ENCODE data around the gene STK24.

Gene STK24

GRCh38 chr13:98528663-98529064, 48.2 kb downstream of the STK24 start:
- no peak for DNase-seq

- no peak for DNase-seq
Observed at GRCh38 chr13:98527526-98527925, 49.4 kb downstream of the STK24 start.

DNA sequence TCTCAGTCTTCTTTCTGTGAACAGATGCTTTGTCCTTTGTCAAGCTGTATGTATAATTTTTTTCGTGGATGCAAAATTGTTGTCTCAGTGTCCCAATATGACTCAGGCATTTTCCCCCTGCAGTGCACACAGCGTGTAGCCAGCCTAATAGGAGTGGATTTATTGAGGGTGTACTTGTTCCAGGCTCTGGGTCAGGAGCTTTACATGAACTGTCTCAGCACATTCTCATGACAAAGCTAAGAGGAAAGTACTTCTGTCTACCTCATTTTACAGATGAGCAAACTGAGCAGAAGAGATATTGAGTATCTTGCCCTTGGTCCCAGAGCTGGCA, 50.8 kb downstream of the STK24 start:
- no peak for DNase-seq

DNA sequence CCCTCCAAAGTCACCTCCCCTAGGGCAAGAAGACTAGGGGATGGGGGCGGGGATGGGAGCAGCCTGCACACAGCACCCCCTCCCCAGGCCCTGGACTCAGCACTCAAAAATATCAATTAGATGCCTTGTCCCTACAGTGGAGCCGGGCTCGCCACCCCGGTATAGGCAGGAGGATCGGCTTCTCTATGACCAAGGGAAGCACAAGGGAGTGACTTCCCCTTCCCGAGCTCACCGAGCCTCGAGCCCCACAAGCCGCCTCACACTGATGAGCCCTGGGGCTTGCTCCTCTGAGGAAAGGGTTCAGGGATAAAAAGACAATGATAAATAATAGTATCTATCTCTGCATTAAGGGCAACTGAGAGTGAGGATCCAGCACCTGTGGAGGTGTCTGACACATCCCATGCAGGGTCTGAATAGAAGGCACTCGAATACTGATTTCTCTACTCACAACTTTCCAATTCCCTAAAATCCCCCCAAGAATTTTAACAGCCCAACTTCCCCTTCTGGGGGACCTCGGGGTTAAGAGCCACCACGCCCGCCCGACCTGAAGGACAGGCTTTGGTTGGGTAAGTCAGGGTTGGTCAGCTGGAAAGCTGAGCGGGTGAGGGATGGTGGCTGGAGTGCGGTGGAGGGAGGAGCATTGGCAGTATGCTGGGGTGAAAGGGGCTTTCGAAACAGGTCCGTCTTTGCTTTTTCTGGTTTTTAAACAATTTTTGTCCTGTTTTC, 51.3 kb downstream of the STK24 start:
- DNase-seq: no peak

GRCh38 chr13:98524793-98525192, 52.1 kb downstream of the STK24 start:
- DNase-seq: no peak

DNA sequence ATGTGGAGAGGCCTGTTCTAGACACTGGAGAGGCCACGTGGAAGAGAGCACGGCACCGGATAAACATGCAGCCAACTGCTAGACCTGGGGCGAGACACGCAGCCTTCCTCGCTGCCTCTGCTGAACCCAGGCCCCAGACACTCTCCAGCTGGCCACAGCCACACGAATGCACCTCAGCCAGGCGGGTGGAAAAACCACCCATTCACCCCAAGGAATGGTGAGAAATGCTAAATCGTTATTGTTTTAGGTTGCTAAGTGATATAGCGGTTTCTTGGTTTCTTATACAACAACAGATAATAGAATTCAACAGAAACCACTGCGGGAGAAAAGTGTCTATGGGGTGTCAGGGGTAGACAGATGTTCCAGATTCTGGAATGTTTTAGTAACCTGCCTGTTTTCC, 52.5 kb downstream of the STK24 start:
- no peak for DNase-seq

DNA sequence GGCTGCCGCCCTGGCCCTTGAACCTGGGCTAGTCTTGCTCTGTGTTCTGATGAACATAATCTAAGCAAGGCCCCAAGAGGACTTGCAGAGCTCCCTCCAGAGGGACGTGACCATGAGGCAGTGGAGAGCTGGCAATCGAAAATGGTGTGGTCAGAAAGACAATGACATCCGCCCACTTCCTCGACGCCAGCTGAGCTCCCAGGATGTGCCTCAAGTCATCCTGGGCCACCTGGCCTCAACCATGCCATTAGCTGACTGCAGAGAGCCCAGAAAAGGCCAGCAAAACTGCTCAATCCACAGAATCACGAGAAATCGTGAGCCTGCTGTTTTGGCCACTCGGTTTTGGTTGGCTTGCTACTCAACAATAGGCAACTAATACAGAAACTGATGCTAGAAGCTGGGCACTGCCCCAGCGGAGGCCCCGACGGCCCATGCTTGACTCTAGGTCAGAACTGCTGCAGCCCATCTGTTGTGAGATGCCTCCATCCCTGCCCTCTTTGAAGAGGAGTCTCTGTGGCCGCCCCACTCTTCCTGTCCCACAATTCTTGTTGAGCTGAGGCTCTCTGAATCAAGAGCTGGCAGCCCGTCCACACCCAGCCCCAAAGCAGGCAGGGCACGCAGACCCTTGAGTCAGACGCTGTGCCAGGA, 53.3 kb downstream of the STK24 start:
- no peak for DNase-seq

DNA sequence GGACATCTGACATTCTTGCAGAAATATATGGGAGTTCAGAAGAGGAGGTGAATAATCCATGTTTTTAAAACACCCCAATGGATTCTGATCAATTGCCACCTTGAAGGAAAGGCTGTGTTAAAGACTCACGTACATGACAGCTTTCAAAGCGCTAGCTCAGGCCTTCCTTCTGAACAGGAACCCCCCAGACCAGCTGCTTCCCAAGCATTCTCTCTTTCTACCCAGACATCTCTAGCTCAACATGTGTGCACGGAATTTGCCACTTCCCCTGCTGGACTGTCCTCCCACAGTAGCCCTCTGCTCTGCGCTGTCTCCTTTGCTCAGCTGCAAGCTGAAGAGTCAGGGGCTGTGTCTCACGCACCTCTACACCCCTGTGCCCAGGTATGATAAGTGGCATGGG, 54.5 kb downstream of the STK24 start:
- DNase-seq: no peak

DNA sequence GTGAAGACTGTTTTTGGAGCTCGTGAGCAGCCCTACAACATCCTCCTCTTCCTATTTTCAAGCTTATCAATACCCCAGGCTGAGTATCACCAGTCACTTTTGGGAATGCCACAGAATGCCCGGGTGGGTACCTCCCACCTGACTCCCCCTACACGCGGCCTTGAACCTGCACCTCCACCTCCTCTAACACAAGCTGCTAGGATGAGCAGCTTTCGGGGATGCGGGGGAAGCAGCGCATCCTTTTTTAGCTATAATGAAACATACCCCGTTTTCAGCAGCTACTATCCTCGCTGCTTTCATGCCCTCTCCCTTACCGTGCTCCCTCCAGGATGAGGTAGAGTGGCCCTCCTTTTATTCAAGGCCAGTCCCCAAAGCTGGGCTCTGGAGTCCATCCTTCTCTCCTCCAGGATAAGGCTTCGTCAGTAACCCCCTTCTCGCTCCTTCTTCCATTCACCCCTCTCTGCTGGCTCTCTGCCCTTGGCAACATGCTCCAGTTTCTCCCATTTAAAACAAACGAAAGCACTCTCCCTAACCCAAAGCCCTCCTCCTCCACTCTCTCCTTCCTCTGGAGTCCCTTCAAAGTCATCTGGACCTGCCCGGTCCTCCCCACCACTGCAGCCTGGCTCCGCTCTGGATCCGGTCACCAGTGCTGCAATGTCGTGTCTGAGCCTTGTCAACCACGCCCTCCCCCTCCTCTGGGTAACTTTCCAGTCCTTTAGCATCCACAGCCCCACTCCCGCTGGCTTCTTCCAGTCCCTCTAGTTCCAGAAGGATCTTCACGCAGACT, 55.3 kb downstream of the STK24 start:
- DNase-seq: no peak

DNA sequence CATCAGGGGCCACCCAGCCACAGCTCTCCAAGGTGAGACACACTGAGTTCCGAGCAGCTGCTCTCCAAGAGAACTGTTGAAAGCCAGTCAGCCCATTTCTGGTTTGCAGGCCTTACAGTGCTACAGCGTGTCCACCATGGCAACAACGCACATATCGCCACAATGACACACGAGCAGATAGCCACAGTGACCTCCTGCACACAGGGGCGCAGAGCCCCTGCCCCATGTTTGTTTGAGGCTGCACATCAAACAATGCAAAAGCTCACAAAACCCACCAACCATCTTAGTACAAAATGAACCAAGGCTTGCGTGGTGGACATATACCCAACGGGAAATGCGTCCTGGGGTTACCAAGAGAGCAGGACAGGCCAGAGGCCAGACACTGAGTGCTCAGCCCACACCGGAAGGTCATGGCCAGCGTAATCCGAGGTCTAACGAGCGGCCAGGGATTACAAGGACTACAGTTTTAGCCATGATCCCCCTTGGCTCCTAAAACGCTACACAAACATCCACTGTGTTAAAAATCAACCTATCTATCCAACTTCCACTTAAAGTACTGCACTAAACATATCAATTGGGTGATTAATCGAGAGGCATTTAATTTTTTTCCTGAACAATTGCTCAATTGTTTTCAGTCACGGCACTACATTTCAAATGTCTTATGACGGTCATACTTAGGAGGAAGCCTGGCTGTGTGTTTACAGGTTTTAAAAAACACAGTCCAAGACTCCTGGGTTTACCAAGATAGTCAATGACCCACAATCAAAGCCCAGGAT, 56.0 kb downstream of the STK24 start:
- no peak for DNase-seq

GRCh38 chr13:98519976-98520375, 56.9 kb downstream of the STK24 start:
- no peak for DNase-seq

DNA sequence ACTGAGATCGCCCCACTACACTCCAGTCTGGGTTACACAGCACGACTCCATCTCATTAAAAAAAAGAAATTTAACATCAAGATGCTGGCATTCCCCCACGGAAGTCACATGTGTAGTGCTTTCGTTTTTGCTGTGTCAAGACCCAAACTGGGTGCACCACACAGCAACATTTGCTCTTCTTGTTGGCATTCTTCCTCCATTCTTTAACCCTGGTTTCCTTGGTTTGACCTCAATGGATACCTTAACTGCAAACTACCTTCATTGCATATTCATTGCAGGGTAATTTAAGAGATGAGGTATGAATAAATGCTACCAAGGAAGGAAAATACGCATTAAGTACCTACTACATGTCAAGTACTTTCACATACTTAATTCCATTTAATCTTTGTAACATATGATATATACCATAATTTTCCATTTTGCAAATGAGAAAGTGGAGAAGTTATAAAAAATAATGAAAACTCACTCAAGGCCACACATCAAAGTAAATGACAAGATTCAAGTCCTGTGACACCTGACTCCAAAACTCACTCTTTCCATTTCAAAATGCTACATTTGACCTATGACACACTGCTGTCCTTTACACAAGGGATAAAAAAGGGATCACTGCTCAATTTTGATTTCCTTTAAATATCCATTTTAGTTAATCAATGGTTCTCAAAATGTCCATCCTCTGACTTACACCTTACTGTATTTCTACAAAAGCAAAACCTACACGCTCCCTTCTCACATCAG, 59.2 kb downstream of the STK24 start:
- DNase-seq: no peak

- no peak for DNase-seq
Observed at GRCh38 chr13:98515818-98516465, 61.0 kb downstream of the STK24 start.

DNA sequence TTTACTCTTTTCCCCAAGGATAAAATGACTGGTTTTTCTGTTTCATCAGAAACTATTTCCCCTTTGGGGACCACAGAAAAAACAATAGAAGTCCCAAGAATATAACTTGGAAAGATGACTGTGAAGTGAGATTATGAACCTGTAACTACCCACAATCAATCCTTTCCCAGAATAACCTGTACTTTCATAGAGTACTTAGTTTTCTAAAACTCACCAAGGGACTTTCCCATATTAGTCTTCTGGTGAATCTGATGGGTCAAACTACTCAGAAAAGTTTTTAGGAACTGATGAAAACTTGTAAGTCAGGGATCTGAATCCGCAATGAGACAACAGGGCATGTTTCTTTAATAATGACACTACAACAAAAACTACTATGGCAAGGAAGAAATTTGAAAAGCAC, 62.6 kb downstream of the STK24 start:
- no peak for DNase-seq

GRCh38 chr13:98513837-98514236, 63.1 kb downstream of the STK24 start:
- DNase-seq: no peak

DNA sequence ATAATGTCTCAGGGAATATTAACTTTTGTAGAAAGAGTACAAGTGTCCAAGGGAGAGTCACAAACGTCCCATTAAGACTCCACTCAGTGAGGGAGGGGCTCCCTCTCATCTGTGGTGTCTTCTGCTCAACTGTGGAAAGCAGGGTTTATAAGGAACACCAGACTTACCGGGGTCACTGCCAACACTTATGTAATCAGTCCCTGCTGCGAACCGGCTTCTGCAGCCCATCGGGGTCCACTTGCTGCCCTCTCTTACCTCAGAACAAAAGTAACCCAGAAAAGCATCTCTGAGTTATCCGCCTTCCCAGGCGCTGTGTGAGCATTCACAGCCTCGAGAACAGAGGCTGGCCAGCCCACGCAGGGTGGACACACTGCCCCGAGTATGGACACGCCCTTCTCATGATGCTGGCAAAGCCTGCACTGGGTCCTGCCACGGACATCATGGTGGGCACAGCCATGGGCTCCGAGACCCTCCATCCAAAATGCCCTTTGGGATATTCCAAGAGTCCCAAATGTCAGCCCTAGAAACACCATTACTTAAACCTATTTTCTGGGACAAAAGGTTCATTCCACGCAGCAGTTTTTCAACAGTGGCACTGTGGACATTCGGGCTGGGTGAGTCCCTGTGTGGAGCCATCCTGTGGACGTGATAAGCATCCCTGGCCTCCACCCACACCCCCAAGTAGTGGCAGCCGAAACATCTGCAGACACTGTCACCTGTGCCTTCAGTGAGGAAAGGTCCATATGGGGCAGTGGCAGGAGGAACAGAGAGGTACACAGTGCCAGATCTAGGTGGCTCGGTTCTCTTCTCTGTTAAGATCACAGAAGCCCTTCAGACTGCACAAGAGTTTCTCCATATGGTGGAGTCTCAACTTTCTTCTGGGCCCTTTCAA, 63.9 kb downstream of the STK24 start:
- no peak for DNase-seq

- no peak for DNase-seq
Observed at GRCh38 chr13:98511435-98511834, 65.5 kb downstream of the STK24 start.

- no peak for DNase-seq
Observed at GRCh38 chr13:98510156-98510509, 66.8 kb downstream of the STK24 start.

DNA sequence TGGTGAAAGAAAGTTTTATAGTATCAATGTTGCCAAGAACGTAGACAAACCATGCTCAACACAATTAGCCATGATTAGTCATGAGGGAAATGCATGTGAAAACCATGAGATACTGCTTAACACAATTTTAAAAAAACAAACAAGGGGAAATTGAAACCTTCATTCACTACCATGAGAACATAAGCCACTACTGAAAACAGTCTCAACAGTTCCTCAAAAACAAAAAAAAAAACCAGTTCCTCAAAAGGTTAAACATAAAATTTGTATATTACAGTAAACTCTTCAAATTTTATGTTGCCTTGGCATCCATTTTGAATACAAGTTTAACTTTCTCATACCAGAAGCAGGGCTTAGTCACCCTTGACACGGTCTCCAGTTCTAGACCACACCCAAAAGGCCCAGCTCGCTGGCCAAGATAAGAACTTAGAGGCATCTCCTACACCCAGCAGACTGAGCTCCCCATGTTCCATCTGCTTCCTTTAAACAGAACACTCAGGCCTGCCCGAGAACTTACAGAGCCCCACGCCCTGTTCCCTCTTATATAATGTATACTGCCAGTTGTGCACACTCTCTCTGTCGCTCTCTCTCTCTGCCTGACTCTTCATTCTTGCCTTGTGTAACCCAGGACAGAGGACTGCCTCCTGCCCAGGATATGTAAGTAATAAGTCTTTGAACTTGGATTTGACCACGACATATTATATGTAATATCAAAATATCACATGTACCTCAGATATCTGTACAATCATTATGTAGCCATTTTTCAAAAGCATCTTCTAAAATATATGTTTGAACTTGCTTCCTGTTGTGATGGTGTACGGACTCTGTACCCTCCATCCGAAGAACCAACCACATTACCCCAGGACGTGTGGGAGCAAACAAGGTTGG, 67.4 kb downstream of the STK24 start:
- DNase-seq: no peak

DNA sequence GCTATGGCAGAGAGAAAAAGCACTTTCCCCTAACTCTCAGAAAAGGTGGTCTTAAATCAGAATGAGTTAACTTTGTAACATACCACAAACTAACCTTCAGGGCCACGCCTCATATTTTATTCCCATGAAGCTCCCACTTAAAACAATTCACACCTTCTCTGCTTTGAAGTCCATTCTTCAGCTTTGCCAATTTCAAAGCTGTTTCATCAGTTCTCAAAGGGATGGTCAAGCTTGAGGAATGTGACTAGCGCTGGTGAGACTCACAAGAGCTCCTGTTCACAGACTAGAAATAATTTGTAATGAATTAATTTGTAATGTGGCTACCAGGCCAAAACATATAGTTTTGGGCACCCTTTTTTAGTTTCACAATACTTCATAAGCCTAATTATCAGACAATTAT, 68.2 kb downstream of the STK24 start:
- no peak for DNase-seq

Measured in cortex of kidney (tissue), 1 donor.